CD4-positive, alpha-beta T cell (primary cell): ENCODE data around the gene GLB1L2. TPM values are rescaled to one million over a fixed set of nuclear protein-coding genes. Genes with fewer than 3 reads are reported as not detected.

Experiments used
- ATAC-seq: fragments of 200-7000 bp; cut with Tn5 transposase; one replicate; pipeline ENCODE4 v1.10.0; 2022; ENCODE audit warnings: mild to moderate bottlenecking; ENCODE audit not compliant: poor library complexity
- CTCF ChIA-PET: fragments of 350-600 bp; sonication (Branson Sonifier 250); formaldehyde crosslinking; loops from one replicate; lab custom pipeline; 2021; ENCODE audit warnings: antibody characterized with exemption, inconsistent platforms; lab: Charles Lee
- POLR2A ChIA-PET: fragments of 350-600 bp; sonication (Branson Sonifier 250); formaldehyde crosslinking; loops from one replicate; lab custom pipeline; 2021; ENCODE audit warnings: antibody characterized with exemption, inconsistent platforms; lab: Charles Lee
- DNase-seq, 14 experiments: peaks; one replicate each; pipeline ENCODE4 v3.0.0-alpha.2; 2013 to 2020; ENCODE audit warnings: mixed read lengths in 2 of 14
- H3K27ac ChIP-seq, 2 donors: one replicate each; pipeline versions ENCODE4 v1.5.1 to v1.7.0; 2013; ENCODE audit warnings: low read length in 2 of 2, low read depth in 1 of 2, mild to moderate bottlenecking in 1 of 2
- H3K27me3 ChIP-seq, 2 experiments: 1 replicate in 1 of 2; 2 replicates in 1 of 2; pipeline versions ENCODE4 v1.6.1 to v1.7.0; 2013; ENCODE audit warnings: low read length in 2 of 2, control low read depth in 1 of 2, mild to moderate bottlenecking in 1 of 2, moderate library complexity in 1 of 2; ENCODE audit not compliant: insufficient read depth in 2 of 2, control insufficient read depth in 1 of 2
- H3K36me3 ChIP-seq: one replicate; pipeline ENCODE4 v1.6.1; 2013; ENCODE audit warnings: low read length, control low read depth; ENCODE audit not compliant: insufficient read depth
- H3K4me1 ChIP-seq: one replicate; pipeline ENCODE4 v1.6.1; 2013; ENCODE audit warnings: low read length, control low read depth; ENCODE audit not compliant: insufficient read depth
- H3K4me3 ChIP-seq: one replicate; pipeline ENCODE4 v1.5.1; 2013; ENCODE audit warnings: mild to moderate bottlenecking, low read length, moderate library complexity
- H3K9me3 ChIP-seq, 2 experiments: 1 replicate in 1 of 2; 2 replicates in 1 of 2; pipeline versions ENCODE4 v1.6.1 to v1.7.0; 2013; ENCODE audit warnings: low read length in 2 of 2, mild to moderate bottlenecking in 2 of 2, control low read depth in 1 of 2, moderate library complexity in 1 of 2; ENCODE audit not compliant: control insufficient read depth in 1 of 2, insufficient read depth in 1 of 2
- H3K27ac Mint-ChIP-seq: one replicate; pipeline ENCODE4 v1.8.0; 2020; ENCODE audit warnings: mixed read lengths
- H3K27me3 Mint-ChIP-seq: one replicate; pipeline ENCODE4 v1.8.0; 2021; ENCODE audit warnings: mixed read lengths
- H3K36me3 Mint-ChIP-seq: one replicate; pipeline ENCODE4 v1.8.0; 2021; ENCODE audit warnings: low read depth, mixed read lengths
- H3K4me1 Mint-ChIP-seq: one replicate; pipeline ENCODE4 v1.8.0; 2021; ENCODE audit warnings: low read depth, mixed read lengths
- H3K4me3 Mint-ChIP-seq: one replicate; pipeline ENCODE4 v1.8.0; 2020; ENCODE audit warnings: mild to moderate bottlenecking, mixed read lengths
- H3K9me3 Mint-ChIP-seq: one replicate; pipeline ENCODE4 v1.8.0; 2020; ENCODE audit warnings: mixed read lengths
- CTCF ChIP-seq: fragments of 200-600 bp; IDR thresholded peaks from one replicate; pipeline ENCODE4 v1.8.0; 2022; ENCODE audit warnings: antibody characterized with exemption, mild to moderate bottlenecking
- intact Hi-C, 2 experiments: fragments of 100-400 bp; cut with DNase I in 1 of 2; cut with micrococcal nuclease in 1 of 2; formaldehyde crosslinking; loops; one replicate each; pipeline versions ENCODE4 v1.15.1 to v1.9.0; 2023 to 2025; cut with DNase I, micrococcal nuclease
- total RNA-seq, 174 experiments: library from RNA in 2 of 174; stranded (reverse) in 2 of 174; gene quantifications; one replicate each; pipeline ENCODE4 v1.2.3 and lab custom pipeline; 2021 to 2026

The GLB1L2 gene
- total RNA-seq, 2 experiments from 2014 or later = 0.59 to 0.63 TPM

- ATAC-seq (no peak), DNase-seq (no peak)
- Histone ChIP-seq H3K27me3 (peaks cover 41 to 61% of the 10 kb centered on the region in 2 experiments), H3K9me3 (no peaks in the 10 kb centered on the region), H3K4me3 (peak overlapping the region; percentile 48), H3K36me3 (no peaks in the 10 kb centered on the region), H3K27ac (no peak overlapping the region), H3K4me1 (peaks cover 23% of the 10 kb centered on the region)
- intact Hi-C loops = no loop called here
- no peak for TF ChIP-seq CTCF
- Mint-ChIP-seq H3K4me1 (peaks cover 30% of the 10 kb centered on the region), H3K27ac (no peak overlapping the region), H3K9me3 (no peaks in the 10 kb centered on the region), H3K36me3 (no peaks in the 10 kb centered on the region), H3K4me3 (peak overlapping the region; percentile 76), H3K27me3 (peaks cover 62% of the 10 kb centered on the region)
- CTCF ChIA-PET = no interaction called here
- POLR2A ChIA-PET = no interaction called here
Observed at GRCh38 chr11:134413043-134413825, 81.4 kb downstream of the GLB1L2 start.

- ATAC-seq (no peak), DNase-seq (no peak)
- POLR2A ChIA-PET = no interaction called here
- Mint-ChIP-seq H3K27ac (no peak overlapping the region), H3K9me3 (no peaks in the 10 kb centered on the region), H3K36me3 (no peaks in the 10 kb centered on the region), H3K27me3 (peaks cover 60% of the 10 kb centered on the region), H3K4me3 (peak overlapping the region; percentile 76), H3K4me1 (peaks cover 30% of the 10 kb centered on the region)
- intact Hi-C loops = no loop called here
- H3K36me3 ChIP-seq = no peaks in the 10 kb centered on the region
- no peak overlapping the region for H3K27ac ChIP-seq
- no peaks in the 10 kb centered on the region for H3K9me3 ChIP-seq
- peaks cover 23% of the 10 kb centered on the region for H3K4me1 ChIP-seq
- CTCF ChIA-PET = no interaction called here
- TF ChIP-seq CTCF = no peak
- no peak overlapping the region for H3K4me3 ChIP-seq
- peaks cover 37 to 60% of the 10 kb centered on the region in 2 experiments for H3K27me3 ChIP-seq
Observed at GRCh38 chr11:134413826-134414731, 82.3 kb downstream of the GLB1L2 start.

- no peak for DNase-seq
- Mint-ChIP-seq H3K27me3 (peaks cover 50% of the 10 kb centered on the region), H3K4me1 (peaks cover 25% of the 10 kb centered on the region), H3K27ac (no peak overlapping the region), H3K4me3 (peak overlapping the region; percentile 52), H3K36me3 (no peaks in the 10 kb centered on the region), H3K9me3 (no peaks in the 10 kb centered on the region)
- no peak for ATAC-seq
- no peak overlapping the region for H3K4me3 ChIP-seq
- ChIA-PET CTCF (no interaction called here), POLR2A (no interaction called here)
- H3K36me3 ChIP-seq = no peaks in the 10 kb centered on the region
- no peak for TF ChIP-seq CTCF
- peaks cover 29 to 50% of the 10 kb centered on the region in 2 experiments for H3K27me3 ChIP-seq
- intact Hi-C loops = no loop called here
- H3K4me1 ChIP-seq = peaks cover 23% of the 10 kb centered on the region
- no peaks in the 10 kb centered on the region for H3K9me3 ChIP-seq
- no peak overlapping the region for H3K27ac ChIP-seq
Observed at GRCh38 chr11:134414766-134415765, 83.3 kb downstream of the GLB1L2 start.
